ENCODE results near the gene DPEP2. TPM values are rescaled to one million over a fixed set of nuclear protein-coding genes. Genes with fewer than 3 reads are reported as not detected.
A peak's percentile ranks its signal among the peaks of the same experiment; 100 is the strongest.
"Not testable (repeated sequence)": the region's sequence is repeated elsewhere in the genome, so short reads cannot be mapped to it uniquely, and the experiment has no call there.

DPEP2 gene
- total RNA-seq, 1 donor from 2014 or later: 16.4 TPM

- ATAC-seq (no peak), DNase-seq (no peak)
- no peaks in the 10 kb centered on the region for H3K9me3 ChIP-seq
- TF ChIP-seq, protein P1, sequence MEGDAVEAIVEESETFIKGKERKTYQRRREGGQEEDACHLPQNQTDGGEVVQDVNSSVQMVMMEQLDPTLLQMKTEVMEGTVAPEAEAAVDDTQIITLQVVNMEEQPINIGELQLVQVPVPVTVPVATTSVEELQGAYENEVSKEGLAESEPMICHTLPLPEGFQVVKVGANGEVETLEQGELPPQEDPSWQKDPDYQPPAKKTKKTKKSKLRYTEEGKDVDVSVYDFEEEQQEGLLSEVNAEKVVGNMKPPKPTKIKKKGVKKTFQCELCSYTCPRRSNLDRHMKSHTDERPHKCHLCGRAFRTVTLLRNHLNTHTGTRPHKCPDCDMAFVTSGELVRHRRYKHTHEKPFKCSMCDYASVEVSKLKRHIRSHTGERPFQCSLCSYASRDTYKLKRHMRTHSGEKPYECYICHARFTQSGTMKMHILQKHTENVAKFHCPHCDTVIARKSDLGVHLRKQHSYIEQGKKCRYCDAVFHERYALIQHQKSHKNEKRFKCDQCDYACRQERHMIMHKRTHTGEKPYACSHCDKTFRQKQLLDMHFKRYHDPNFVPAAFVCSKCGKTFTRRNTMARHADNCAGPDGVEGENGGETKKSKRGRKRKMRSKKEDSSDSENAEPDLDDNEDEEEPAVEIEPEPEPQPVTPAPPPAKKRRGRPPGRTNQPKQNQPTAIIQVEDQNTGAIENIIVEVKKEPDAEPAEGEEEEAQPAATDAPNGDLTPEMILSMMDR (IDR thresholded peaks at IDR 0.05): no peak
- no peak overlapping the region for H3K27ac ChIP-seq
- H3K4me1 ChIP-seq: peaks cover 11% of the 10 kb centered on the region
- no peak overlapping the region for H3K4me3 ChIP-seq
- H3K36me3 ChIP-seq: peaks cover 59% of the 10 kb centered on the region
- no peaks in the 10 kb centered on the region for H3K27me3 ChIP-seq
- intact Hi-C loops (cut with DNase I): no loop called here
Observed at GRCh38 chr16:67942510-67943255, 56.6 kb downstream of the DPEP2 start.

- Histone ChIP-seq H3K27me3 (no peaks in the 10 kb centered on the region), H3K9me3 (no peaks in the 10 kb centered on the region), H3K27ac (no peak overlapping the region), H3K36me3 (peaks cover 53% of the 10 kb centered on the region), H3K4me1 (peaks cover 16% of the 10 kb centered on the region), H3K4me3 (no peak overlapping the region)
- TF ChIP-seq, protein P1 (IDR thresholded peaks at IDR 0.05): peak; percentile 61
- ATAC-seq: peak; percentile 58
- intact Hi-C loops (cut with DNase I): no loop called here
- no peak for DNase-seq
Observed at GRCh38 chr16:67942200-67942509, 57.1 kb downstream of the DPEP2 start.

DNA sequence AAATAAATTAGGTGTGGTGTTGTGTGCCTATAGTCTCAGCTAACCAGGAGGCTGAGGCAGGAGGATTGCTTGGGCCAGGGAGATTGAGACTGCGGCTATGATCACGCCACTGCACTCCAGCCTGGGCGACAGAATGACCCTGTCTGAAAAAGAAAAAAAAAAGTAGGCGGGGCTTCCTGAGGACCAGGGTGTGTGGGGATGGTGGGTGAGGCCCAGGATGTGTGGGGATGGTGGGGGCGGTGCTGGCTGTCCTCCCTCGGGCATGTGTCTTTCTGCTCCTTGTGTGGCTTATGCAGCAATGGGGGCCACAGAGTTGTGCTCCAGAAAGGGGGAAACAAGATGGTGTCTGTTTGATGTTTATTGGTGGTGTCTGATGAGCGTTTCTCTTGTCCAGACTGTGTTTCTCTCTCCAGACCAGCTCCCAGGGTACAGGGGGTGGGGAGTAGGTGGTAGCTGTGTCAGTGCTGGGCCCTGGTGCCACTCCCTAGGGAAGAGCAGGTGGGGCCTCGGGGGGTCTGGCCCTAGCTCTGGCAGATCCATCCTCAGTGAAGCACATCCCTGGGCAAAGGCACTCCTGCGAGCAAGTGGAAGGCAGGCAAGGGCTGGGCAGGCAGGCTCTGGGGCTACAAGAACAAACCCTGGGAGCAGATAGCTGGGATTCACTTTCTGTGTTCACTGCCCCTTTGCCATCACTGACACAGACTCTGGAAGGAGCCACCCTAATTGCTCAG, 57.6 kb downstream of the DPEP2 start:
- Histone ChIP-seq H3K27me3 (no peaks in the 10 kb centered on the region), H3K9me3 (no peaks in the 10 kb centered on the region), H3K4me3 (no peak overlapping the region), H3K36me3 (peaks cover 48% of the 10 kb centered on the region), H3K27ac (no peak overlapping the region), H3K4me1 (peaks cover 18% of the 10 kb centered on the region)
- ATAC-seq (no peak), DNase-seq (no peak)
- intact Hi-C loops (cut with DNase I): no loop called here
- TF ChIP-seq, protein P1 (IDR thresholded peaks at IDR 0.05): no peak

DNA sequence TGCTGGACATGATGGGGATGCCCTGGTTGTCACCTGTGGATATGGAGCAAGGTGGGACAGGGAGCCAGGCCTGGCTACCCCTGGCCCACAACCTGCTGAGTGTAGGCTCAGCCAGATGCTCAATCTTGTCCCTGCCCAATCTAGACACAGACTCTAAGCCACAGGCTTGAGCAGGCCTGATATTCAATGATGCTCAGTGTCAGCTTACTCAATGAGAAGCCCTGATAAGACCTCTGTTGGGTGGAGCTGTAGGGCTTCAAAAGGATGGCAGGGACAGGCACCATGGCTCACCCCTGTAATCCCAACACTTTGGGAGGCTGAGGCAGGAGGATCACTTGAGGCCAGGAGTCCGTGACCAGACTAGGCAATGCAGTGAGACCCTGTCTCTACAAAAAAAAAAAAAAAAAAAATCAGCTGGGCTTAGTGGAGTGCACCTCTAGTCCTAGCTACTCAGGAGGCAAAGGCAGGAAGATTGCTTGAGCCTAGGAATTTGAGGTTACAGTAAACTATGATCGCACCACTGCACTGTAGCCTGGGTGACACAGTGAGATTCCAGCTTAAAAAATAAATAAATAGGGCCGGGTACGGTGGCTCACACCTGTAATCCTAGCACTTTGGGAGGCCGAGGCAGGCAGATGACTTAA, 58.7 kb downstream of the DPEP2 start:
- intact Hi-C loops (cut with DNase I): no loop called here
- Histone ChIP-seq H3K27ac (no peak overlapping the region), H3K9me3 (no peaks in the 10 kb centered on the region), H3K4me1 (peaks cover 18% of the 10 kb centered on the region), H3K36me3 (peaks cover 37% of the 10 kb centered on the region), H3K27me3 (no peaks in the 10 kb centered on the region), H3K4me3 (no peak overlapping the region)
- no peak for DNase-seq
- no peak for ATAC-seq
- TF ChIP-seq, protein P1 (IDR thresholded peaks at IDR 0.05): no peak

GRCh38 chr16:67939507-67940445, 59.5 kb downstream of the DPEP2 start:
- peaks cover 33% of the 10 kb centered on the region for H3K36me3 ChIP-seq
- no peaks in the 10 kb centered on the region for H3K27me3 ChIP-seq
- intact Hi-C loops (cut with DNase I): no loop called here
- DNase-seq (no peak), ATAC-seq (no peak)
- no peak overlapping the region for H3K27ac ChIP-seq
- H3K9me3 ChIP-seq: no peaks in the 10 kb centered on the region
- TF ChIP-seq, protein P1 (IDR thresholded peaks at IDR 0.05): no peak
- peaks cover 21% of the 10 kb centered on the region for H3K4me1 ChIP-seq
- H3K4me3 ChIP-seq: no peak overlapping the region

- H3K27me3 ChIP-seq; ATAC-seq; H3K27ac ChIP-seq; H3K9me3 ChIP-seq; H3K4me3 ChIP-seq; intact Hi-C loops (cut with DNase I); DNase-seq: not testable (repeated sequence)
- Histone ChIP-seq H3K36me3 (peaks cover 35% of the 10 kb centered on the region), H3K4me1 (peaks cover 17% of the 10 kb centered on the region)
Observed at GRCh38 chr16:67937713-67938112, 61.6 kb downstream of the DPEP2 start.
